ENCODE results near the gene SPDYE4. TPM values are rescaled to one million over a fixed set of nuclear protein-coding genes. Genes with fewer than 3 reads are reported as not detected.

The SPDYE4 gene
- total RNA-seq, 1 donor from 2014 or later = not detected

- DNase-seq (ENCODE audit: low spot score) = no peak
- no peak for ATAC-seq
Measured at GRCh38 chr17:8713878-8714277, 44.5 kb downstream of the SPDYE4 start.

GRCh38 chr17:8713315-8713714 lies 45.0 kb downstream of the SPDYE4 start:
- DNase-seq (ENCODE audit: low spot score) (no peak), ATAC-seq (no peak)

GRCh38 chr17:8712698-8713097 lies 45.6 kb downstream of the SPDYE4 start:
- ATAC-seq (peak; percentile 88), DNase-seq (ENCODE audit: low spot score) (no peak)

- DNase-seq (ENCODE audit: low spot score) = no peak
- no peak for ATAC-seq
Measured at GRCh38 chr17:8711291-8711690, 47.1 kb downstream of the SPDYE4 start.

GRCh38 chr17:8710813-8711212 lies 47.5 kb downstream of the SPDYE4 start:
- ATAC-seq (no peak), DNase-seq (ENCODE audit: low spot score) (no peak)

- DNase-seq (ENCODE audit: low spot score) (no peak), ATAC-seq (no peak)
Measured at GRCh38 chr17:8709006-8709405, 49.3 kb downstream of the SPDYE4 start.

- DNase-seq (ENCODE audit: low spot score) (no peak), ATAC-seq (peak; percentile 59)
Measured at GRCh38 chr17:8708025-8708461, 50.3 kb downstream of the SPDYE4 start.

- no peak for DNase-seq (ENCODE audit: low spot score)
Measured at GRCh38 chr17:8707332-8708024, 50.9 kb downstream of the SPDYE4 start.

GRCh38 chr17:8706431-8706830 lies 51.9 kb downstream of the SPDYE4 start:
- ATAC-seq = no peak
- no peak for DNase-seq (ENCODE audit: low spot score)

More at GRCh38 chr17:8707332-8708024, 50.9 kb downstream of the SPDYE4 start:
- no peak for ATAC-seq

- ATAC-seq (no peak), DNase-seq (ENCODE audit: low spot score) (no peak)
Measured at GRCh38 chr17:8705427-8705826, 52.9 kb downstream of the SPDYE4 start.

- DNase-seq (ENCODE audit: low spot score) (no peak), ATAC-seq (no peak)
Measured at GRCh38 chr17:8703001-8703400, 55.3 kb downstream of the SPDYE4 start.

GRCh38 chr17:8701754-8702153 lies 56.6 kb downstream of the SPDYE4 start:
- ATAC-seq (no peak), DNase-seq (ENCODE audit: low spot score) (no peak)

GRCh38 chr17:8701221-8701620 lies 57.1 kb downstream of the SPDYE4 start:
- ATAC-seq (no peak), DNase-seq (ENCODE audit: low spot score) (no peak)

Other genes with a start within 250 kb of the SPDYE4 start
- gene MYH10, start 127.8 kb downstream of the SPDYE4 start, total RNA-seq = 22.8 TPM
- gene CCDC42, start 13.7 kb downstream of the SPDYE4 start, total RNA-seq = not detected
- not detected for gene MFSD6L, start 40.8 kb upstream of the SPDYE4 start, total RNA-seq
- 0.18 TPM for gene PIK3R6, start 109.1 kb upstream of the SPDYE4 start, total RNA-seq
- gene PIK3R5, start 207.2 kb upstream of the SPDYE4 start, total RNA-seq = 3.3 TPM